MM.1S (cell line): ENCODE results near the gene SLC13A4.

ENCODE experiments used
- DNase-seq: peaks from one replicate; pipeline ENCODE4 v3.0.0-alpha.2; 2015
- H2AFZ ChIP-seq: fragments of 300-600 bp; sonication (generic); 2 replicates; pipeline ENCODE4 v1.6.0; 2016; ENCODE audit warnings: antibody characterized with exemption, low read length
- H3F3A ChIP-seq: fragments of 300-600 bp; sonication (generic); 2 replicates; pipeline ENCODE4 v1.6.1; 2016; ENCODE audit warnings: mild to moderate bottlenecking, antibody characterized with exemption, low read length, moderate library complexity, mixed read lengths; ENCODE audit not compliant: insufficient read depth
- H3K27ac ChIP-seq: fragments of 300-600 bp; sonication (generic); 2 replicates; pipeline ENCODE4 v1.5.1; 2016; ENCODE audit warnings: mild to moderate bottlenecking, low read length
- H3K27me3 ChIP-seq: fragments of 300-600 bp; sonication (generic); replicated peaks from 2 replicates; pipeline ENCODE4 v1.6.0; 2016; ENCODE audit warnings: low read length; ENCODE audit not compliant: insufficient read depth
- H3K36me3 ChIP-seq: fragments of 300-600 bp; sonication (generic); replicated peaks from 2 replicates; pipeline ENCODE4 v1.6.1; 2016; ENCODE audit warnings: mild to moderate bottlenecking, low read length, mixed read lengths; ENCODE audit not compliant: insufficient read depth
- H3K4me1 ChIP-seq: fragments of 300-600 bp; sonication (generic); 2 replicates; pipeline ENCODE4 v1.6.1; 2016; ENCODE audit warnings: low read length, mixed read lengths
- H3K4me2 ChIP-seq: fragments of 300-600 bp; sonication (generic); 2 replicates; pipeline ENCODE4 v1.6.0; 2016; ENCODE audit warnings: low read depth, low read length
- H3K4me3 ChIP-seq: fragments of 300-600 bp; sonication (generic); 2 replicates; pipeline ENCODE4 v1.5.1; 2016; ENCODE audit warnings: low read length, mixed read lengths
- H3K79me2 ChIP-seq: fragments of 300-600 bp; sonication (generic); 2 replicates; pipeline ENCODE4 v1.6.1; 2016; ENCODE audit warnings: mixed run types, low read length, mixed read lengths
- H3K9ac ChIP-seq: fragments of 300-600 bp; sonication (generic); 2 replicates; pipeline ENCODE4 v1.6.1; 2016; ENCODE audit warnings: low read length, mixed read lengths
- H3K9me2 ChIP-seq: fragments of 300-600 bp; sonication (generic); replicated peaks from 2 replicates; pipeline ENCODE4 v1.6.1; 2016; ENCODE audit warnings: mild to moderate bottlenecking, low read length, mixed read lengths; ENCODE audit not compliant: insufficient read depth
- H3K9me3 ChIP-seq: fragments of 300-600 bp; sonication (generic); replicated peaks from 2 replicates; pipeline ENCODE4 v1.6.1; 2016; ENCODE audit warnings: mild to moderate bottlenecking, low read length, mixed read lengths; ENCODE audit not compliant: insufficient read depth
- H4K20me1 ChIP-seq: fragments of 300-600 bp; sonication (generic); 2 replicates; pipeline ENCODE4 v1.6.1; 2016; ENCODE audit warnings: mild to moderate bottlenecking, low read length, moderate library complexity, mixed read lengths; ENCODE audit not compliant: insufficient read depth
- CTCF ChIP-seq: fragments of 300-600 bp; sonication (generic); IDR thresholded peaks from 2 replicates; pipeline ENCODE4 v1.5.1; 2016; ENCODE audit warnings: antibody characterized with exemption, low read length, mixed read lengths
- EZH2 ChIP-seq: fragments of 300-600 bp; sonication (generic); optimal IDR thresholded peaks from 2 replicates; pipeline ENCODE3; 2017; ENCODE audit warnings: low read depth, mild to moderate bottlenecking, antibody characterized with exemption, low read length, mixed read lengths
- EZH2phosphoT487 ChIP-seq: fragments of 300-600 bp; sonication (generic); IDR thresholded peaks from 2 replicates; pipeline ENCODE4 v1.6.1; 2018; ENCODE audit warnings: antibody characterized with exemption, low read length

The SLC13A4 gene

GRCh38 chr7:135768467-135768866 is 40.5 kb upstream of the SLC13A4 start:
- Histone ChIP-seq H3K9ac (no peak overlapping the region), H3K4me3 (no peak overlapping the region), H3K9me2 (no peaks in the 10 kb centered on the region), H3K4me1 (no peaks in the 10 kb centered on the region), H3K9me3 (no peaks in the 10 kb centered on the region), H2AFZ (no peak overlapping the region), H3F3A (no peaks in the 10 kb centered on the region), H3K4me2 (no peak overlapping the region), H3K36me3 (no peaks in the 10 kb centered on the region), H3K79me2 (no peaks in the 10 kb centered on the region), H3K27ac (no peak overlapping the region), H3K27me3 (no peaks in the 10 kb centered on the region), H4K20me1 (no peaks in the 10 kb centered on the region)
- TF ChIP-seq EZH2phosphoT487 (no peak), EZH2 (no peak), CTCF (no peak)
- DNase-seq = no peak

GRCh38 chr7:135768064-135768463 is 40.1 kb upstream of the SLC13A4 start:
- Histone ChIP-seq H3K27me3 (no peaks in the 10 kb centered on the region), H3K79me2 (no peaks in the 10 kb centered on the region), H3F3A (no peaks in the 10 kb centered on the region), H3K4me1 (no peaks in the 10 kb centered on the region), H3K9me3 (no peaks in the 10 kb centered on the region), H3K36me3 (no peaks in the 10 kb centered on the region), H3K9ac (no peak overlapping the region), H3K4me3 (no peak overlapping the region), H2AFZ (no peak overlapping the region), H3K4me2 (no peak overlapping the region), H4K20me1 (no peaks in the 10 kb centered on the region), H3K27ac (no peak overlapping the region), H3K9me2 (no peaks in the 10 kb centered on the region)
- no peak for DNase-seq
- no peak for TF ChIP-seq EZH2
- no peak for TF ChIP-seq EZH2phosphoT487
- TF ChIP-seq CTCF = no peak

DNA sequence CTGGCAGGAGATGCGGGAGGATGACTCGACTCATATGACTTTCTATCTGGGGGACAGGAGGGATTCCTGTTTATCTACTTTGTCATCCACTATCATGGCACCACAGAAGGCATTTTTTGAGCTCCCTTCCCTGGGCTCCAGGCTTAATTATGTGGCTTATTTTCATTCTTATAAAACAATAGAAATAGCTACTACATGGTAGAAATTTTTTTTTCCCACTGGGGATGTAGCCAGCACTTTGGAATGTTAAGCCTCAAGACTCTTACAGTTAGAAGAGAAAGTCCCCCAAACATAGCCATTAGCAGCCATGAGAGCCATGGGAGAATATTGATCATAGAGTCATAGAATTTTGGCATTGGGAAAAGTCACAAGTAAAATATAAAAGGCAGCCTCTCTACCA is 35.3 kb upstream of the SLC13A4 start:
- H4K20me1 ChIP-seq = no peaks in the 10 kb centered on the region
- no peaks in the 10 kb centered on the region for H3F3A ChIP-seq
- TF ChIP-seq CTCF = no peak
- TF ChIP-seq EZH2phosphoT487 = no peak
- TF ChIP-seq EZH2 = no peak
- no peak overlapping the region for H2AFZ ChIP-seq
- DNase-seq = no peak
- no peaks in the 10 kb centered on the region for H3K79me2 ChIP-seq
- H3K9me2 ChIP-seq = no peaks in the 10 kb centered on the region
- no peaks in the 10 kb centered on the region for H3K36me3 ChIP-seq
- H3K4me2 ChIP-seq = no peak overlapping the region
- H3K27ac ChIP-seq = no peak overlapping the region
- H3K4me3 ChIP-seq = no peak overlapping the region
- no peaks in the 10 kb centered on the region for H3K4me1 ChIP-seq
- no peaks in the 10 kb centered on the region for H3K27me3 ChIP-seq
- no peak overlapping the region for H3K9ac ChIP-seq
- no peaks in the 10 kb centered on the region for H3K9me3 ChIP-seq
